Measurements from ENCODE around the gene POLDIP3.
A peak's percentile ranks its signal among the peaks of the same experiment; 100 is the strongest.

Gene POLDIP3

GRCh38 chr22:42641801-42642413, 27.2 kb upstream of the POLDIP3 start:
- no peak for DNase-seq

GRCh38 chr22:42639541-42640241, 25.0 kb upstream of the POLDIP3 start:
- no peak for DNase-seq

GRCh38 chr22:42637555-42637954, 22.9 kb upstream of the POLDIP3 start:
- no peak for DNase-seq

GRCh38 chr22:42636506-42636905, 21.8 kb upstream of the POLDIP3 start:
- no peak for DNase-seq

GRCh38 chr22:42635531-42635930, 20.8 kb upstream of the POLDIP3 start:
- no peak for DNase-seq

- no peak for DNase-seq
These were observed 18.3 kb upstream of the POLDIP3 start for GRCh38 chr22:42633013-42633412.

- DNase-seq: no peak
These were observed 17.4 kb upstream of the POLDIP3 start for GRCh38 chr22:42632096-42632495.

GRCh38 chr22:42630901-42631602, 16.4 kb upstream of the POLDIP3 start:
- no peak for DNase-seq

- DNase-seq: no peak
These were observed 15.5 kb upstream of the POLDIP3 start for GRCh38 chr22:42630211-42630610.

GRCh38 chr22:42627981-42628380, 13.3 kb upstream of the POLDIP3 start:
- DNase-seq: no peak

- DNase-seq: no peak
These were observed 12.4 kb upstream of the POLDIP3 start for GRCh38 chr22:42626951-42627625.

GRCh38 chr22:42626431-42626830, 11.7 kb upstream of the POLDIP3 start:
- no peak for DNase-seq

- no peak for DNase-seq
These were observed 10.7 kb upstream of the POLDIP3 start for GRCh38 chr22:42625416-42625815.

- DNase-seq: no peak
These were observed 9.9 kb upstream of the POLDIP3 start for GRCh38 chr22:42624551-42625106.

GRCh38 chr22:42623756-42624441, 9.2 kb upstream of the POLDIP3 start:
- DNase-seq: no peak

GRCh38 chr22:42623301-42623751, 8.6 kb upstream of the POLDIP3 start:
- peak; percentile 34 for DNase-seq

- DNase-seq: no peak
These were observed 7.5 kb upstream of the POLDIP3 start for GRCh38 chr22:42622061-42622710.

- peak; percentile 16 for DNase-seq
These were observed 6.9 kb upstream of the POLDIP3 start for GRCh38 chr22:42621505-42622002.

- no peak for DNase-seq
These were observed 5.4 kb upstream of the POLDIP3 start for GRCh38 chr22:42620084-42620483.

GRCh38 chr22:42619261-42620063, 4.8 kb upstream of the POLDIP3 start:
- no peak for DNase-seq
